ENCODE results near the gene TGFB2.

- no peak for TF ChIP-seq CTCF (IDR thresholded peaks at IDR 0.05)
- no peak for TF ChIP-seq EZH2 (IDR thresholded peaks at IDR 0.05; ENCODE audit: borderline replicate concordance, insufficient read depth, low read depth, low read length, poor library complexity, severe bottlenecking)
Observed at GRCh38 chr1:218435528-218435927, 90.4 kb downstream of the TGFB2 start.
